Activated CD4-positive, CD25-positive, alpha-beta regulatory T cell treated with anti-CD3 and anti-CD28 coated beads, Interleukin-2, amount 50 U/mL, for 24 hours (primary cell): ENCODE results near the gene MFAP3.

Experiments used
- ATAC-seq, 2 donors: fragments of 150-1000 bp; cut with Tn5 transposase; one replicate each; pipeline ENCODE4 v1.10.0; 2021; ENCODE audit warnings: mild to moderate bottlenecking in 1 of 2, moderate library complexity in 1 of 2

The MFAP3 gene

DNA sequence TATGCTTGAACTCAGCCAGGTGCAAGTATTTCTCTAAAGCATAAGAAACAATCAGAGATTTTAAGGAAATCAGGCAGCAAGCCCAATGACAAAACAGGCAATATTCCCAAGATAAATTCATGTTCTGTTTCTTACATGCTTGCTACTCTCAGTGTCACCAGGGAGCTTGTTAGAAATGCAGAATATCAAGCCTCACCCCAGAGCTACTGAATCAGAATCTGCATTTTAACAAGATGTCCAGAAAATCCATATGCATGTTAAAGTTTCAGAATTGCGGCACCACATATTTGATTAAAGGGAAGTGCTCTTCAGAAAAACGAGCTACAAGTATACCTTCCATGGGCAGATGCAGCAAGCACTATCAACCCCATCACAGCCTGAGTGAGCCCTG is 54.4 kb downstream of the MFAP3 start:
- ATAC-seq, result no peak

- ATAC-seq, result no peak
Measured at GRCh38 chr5:154095904-154096303, 57.1 kb downstream of the MFAP3 start.

DNA sequence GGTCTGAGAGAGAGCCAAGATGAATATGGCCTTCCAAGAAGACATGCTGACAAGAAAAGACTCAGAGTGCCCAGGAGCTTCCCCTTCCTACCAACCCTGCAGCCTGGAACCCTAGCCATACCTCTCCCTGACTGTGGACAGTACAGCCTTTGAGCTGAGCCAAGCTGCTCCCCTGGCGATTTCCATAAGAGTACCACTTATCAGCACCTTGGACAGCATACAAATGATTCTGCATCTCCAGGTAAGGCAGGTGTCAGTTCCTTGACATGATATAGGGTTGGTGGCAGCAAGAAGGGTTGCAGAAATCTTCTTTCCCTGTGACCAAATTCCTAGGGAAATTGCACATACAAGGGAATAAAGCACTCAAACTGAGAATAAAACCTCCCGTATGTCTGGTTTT is 58.3 kb downstream of the MFAP3 start:
- no peak for ATAC-seq

- ATAC-seq, result no peak
Measured at GRCh38 chr5:154098465-154098864, 59.7 kb downstream of the MFAP3 start.

DNA sequence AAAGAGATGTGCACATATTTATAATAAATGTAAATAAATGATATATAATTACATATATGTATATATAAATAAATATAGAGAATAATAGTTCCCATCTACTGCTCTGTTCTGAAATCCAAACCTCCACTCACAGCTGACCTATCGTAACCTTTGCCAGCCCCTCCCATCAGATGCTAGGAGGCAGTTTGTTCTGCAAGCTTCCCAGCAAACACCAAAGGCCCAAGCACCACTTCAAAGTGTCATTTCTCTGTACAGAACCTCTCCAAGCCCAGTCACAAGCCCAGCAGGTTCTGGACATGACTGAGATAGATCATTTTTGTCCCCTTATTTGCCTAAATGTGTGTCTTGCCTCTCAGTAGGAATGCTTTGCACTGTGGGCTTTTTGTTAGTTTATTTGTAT is 62.4 kb downstream of the MFAP3 start:
- no peak for ATAC-seq

- no peak for ATAC-seq
Measured at GRCh38 chr5:154103233-154103632, 64.5 kb downstream of the MFAP3 start.
